CD14-positive monocyte (primary cell): Measurements from ENCODE around the gene COL5A2. TPM values are rescaled to one million over a fixed set of nuclear protein-coding genes. Genes with fewer than 3 reads are reported as not detected.

Source experiments
- DNase-seq, 3 donors: peaks; one replicate each; pipeline ENCODE4 v3.0.0-alpha.2; 2011 to 2022
- H2AFZ ChIP-seq: 2 replicates; pipeline ENCODE4 v1.6.0; 2012; ENCODE audit warnings: mild to moderate bottlenecking, low read depth, low read length, inconsistent platforms; ENCODE audit not compliant: insufficient read depth, poor library complexity, severe bottlenecking
- H3K27ac ChIP-seq, 2 donors: 1 replicate in 1 of 2; 2 replicates in 1 of 2; pipeline ENCODE4 v1.5.1; 2012 to 2013; ENCODE audit warnings: low read length in 2 of 2, control low read depth in 1 of 2, inconsistent platforms in 1 of 2, low read depth in 1 of 2, mild to moderate bottlenecking in 1 of 2
- H3K27me3 ChIP-seq, 2 donors: one replicate each; pipeline versions ENCODE4 v1.6.0 to v1.6.1; 2011 to 2013; ENCODE audit warnings: low read length in 2 of 2; ENCODE audit not compliant: control insufficient read depth in 2 of 2, insufficient read depth in 2 of 2
- H3K36me3 ChIP-seq, 2 donors: replicated peaks in 1 of 2; 1 replicate in 1 of 2; 2 replicates in 1 of 2; pipeline versions ENCODE4 v1.5.1 to v1.6.1; 2012 to 2013; ENCODE audit warnings: low read length in 2 of 2, control low read depth in 1 of 2, inconsistent platforms in 1 of 2, mild to moderate bottlenecking in 1 of 2; ENCODE audit not compliant: insufficient read depth in 2 of 2, control insufficient read depth in 1 of 2
- H3K4me1 ChIP-seq, 2 donors: 1 replicate in 1 of 2; 2 replicates in 1 of 2; pipeline versions ENCODE4 v1.5.1 to v1.6.1; 2012 to 2013; ENCODE audit warnings: low read length in 2 of 2, control low read depth in 1 of 2, inconsistent platforms in 1 of 2, mild to moderate bottlenecking in 1 of 2, moderate library complexity in 1 of 2; ENCODE audit not compliant: insufficient read depth in 2 of 2, control insufficient read depth in 1 of 2
- H3K4me2 ChIP-seq: replicated peaks from 2 replicates; pipeline ENCODE3; 2012; ENCODE audit warnings: low read length, moderate library complexity, mild to moderate bottlenecking; ENCODE audit not compliant: poor library complexity, severe bottlenecking; ENCODE audit errors: extremely low read depth
- H3K4me3 ChIP-seq, 3 experiments: fragments of 200-600 bp in 1 of 3; sonication (generic) in 1 of 3; replicated peaks in 1 of 3; 1 replicate in 2 of 3; 2 replicates in 1 of 3; pipeline ENCODE4 v1.5.1; 2011 to 2013; ENCODE audit warnings: low read length in 3 of 3, mild to moderate bottlenecking in 3 of 3, control low read depth in 2 of 3, low read depth in 2 of 3, inconsistent platforms in 1 of 3, moderate library complexity in 1 of 3
- H3K79me2 ChIP-seq: 2 replicates; pipeline ENCODE4 v1.6.0; 2012; ENCODE audit warnings: mild to moderate bottlenecking, control low read depth, inconsistent platforms, low read length, moderate library complexity; ENCODE audit not compliant: insufficient read depth
- H3K9ac ChIP-seq: 2 replicates; pipeline ENCODE4 v1.6.0; 2017; ENCODE audit warnings: low read length, mild to moderate bottlenecking; ENCODE audit not compliant: insufficient read depth, poor library complexity, severe bottlenecking
- H3K9me3 ChIP-seq, 2 donors: replicated peaks in 1 of 2; 1 replicate in 1 of 2; 2 replicates in 1 of 2; pipeline versions ENCODE4 v1.5.1 to v1.6.1; 2012 to 2013; ENCODE audit warnings: low read length in 2 of 2, control low read depth in 1 of 2; ENCODE audit not compliant: control insufficient read depth in 1 of 2, insufficient read depth in 1 of 2
- H4K20me1 ChIP-seq: 2 replicates; pipeline ENCODE4 v1.6.0; 2012; ENCODE audit warnings: mild to moderate bottlenecking, low read length, control low read depth, moderate library complexity; ENCODE audit not compliant: insufficient read depth
- H3K27ac Mint-ChIP-seq, 7 donors: one replicate each; pipeline ENCODE4 v1.8.0; 2020; ENCODE audit warnings: mild to moderate bottlenecking in 7 of 7, mixed read lengths in 7 of 7, moderate library complexity in 6 of 7, inconsistent platforms in 2 of 7
- H3K27me3 Mint-ChIP-seq, 3 donors: one replicate each; pipeline ENCODE4 v1.8.0; 2021 to 2022; ENCODE audit warnings: low read depth in 3 of 3, mild to moderate bottlenecking in 3 of 3, mixed read lengths in 3 of 3, moderate library complexity in 3 of 3, inconsistent platforms in 1 of 3
- H3K36me3 Mint-ChIP-seq, 2 donors: one replicate each; pipeline ENCODE4 v1.8.0; 2020; ENCODE audit warnings: mixed read lengths in 2 of 2, inconsistent platforms in 1 of 2, mild to moderate bottlenecking in 1 of 2
- H3K4me1 Mint-ChIP-seq: one replicate; pipeline ENCODE4 v1.8.0; 2020; ENCODE audit warnings: mild to moderate bottlenecking, mixed read lengths
- H3K4me3 Mint-ChIP-seq, 2 donors: one replicate each; pipeline ENCODE4 v1.8.0; 2020; ENCODE audit warnings: mild to moderate bottlenecking in 2 of 2, mixed read lengths in 2 of 2, moderate library complexity in 1 of 2
- H3K9me3 Mint-ChIP-seq, 7 donors: one replicate each; pipeline ENCODE4 v1.8.0; 2020 to 2022; ENCODE audit warnings: mixed read lengths in 7 of 7, mild to moderate bottlenecking in 6 of 7, moderate library complexity in 6 of 7, inconsistent platforms in 2 of 7
- CTCF ChIP-seq: fragments of 200-600 bp; IDR thresholded peaks from one replicate; pipeline ENCODE4 v1.8.0; 2022; ENCODE audit warnings: antibody characterized with exemption, mild to moderate bottlenecking
- WGBS: methylation state at CpG from one replicate; pipeline ENCODE4 v1.1.5; 2013; ENCODE audit warnings: missing lambda C conversion rate; ENCODE audit not compliant: insufficient coverage; 5-methylcytosine and 5-hydroxymethylcytosine counted together
- intact Hi-C, 2 donors: fragments of 100-400 bp; cut with micrococcal nuclease; formaldehyde crosslinking; loops; one replicate each; pipeline versions ENCODE4 v1.15.0 to v1.15.1; 2023
- polyA plus RNA-seq, 3 donors: library from polyadenylated mRNA; depleted of rRNA in 1 of 3; unstranded in 2 of 3; stranded (reverse) in 1 of 3; fragments of 300-500 nt in 2 of 3; fragments of >200 nt in 1 of 3; fragmentation: Illumina TruSeq in 2 of 3; gene quantifications; 1 replicate in 2 of 3; 2 replicates in 1 of 3; pipeline ENCODE4 v1.2.3, GENCODE V29; 2012 to 2021

COL5A2 gene
- polyA plus RNA-seq, 3 donors = 0.13 TPM; not detected in 2

GRCh38 chr2:189097934-189098333 lies 81.6 kb downstream of the COL5A2 start:
- Mint-ChIP-seq H3K36me3 (no peaks in the 10 kb centered on the region), H3K4me3 (no peak overlapping the region), H3K9me3 (no peaks in the 10 kb centered on the region), H3K27ac (no peak overlapping the region), H3K4me1 (no peaks in the 10 kb centered on the region), H3K27me3 (no peaks in the 10 kb centered on the region)
- no peak for TF ChIP-seq CTCF
- DNase-seq = no peak
- Histone ChIP-seq H3K4me1 (no peaks in the 10 kb centered on the region), H4K20me1 (no peaks in the 10 kb centered on the region), H3K36me3 (no peaks in the 10 kb centered on the region), H3K4me3 (no peak overlapping the region), H3K79me2 (no peaks in the 10 kb centered on the region), H3K4me2 (no peak overlapping the region), H3K9ac (no peak overlapping the region), H3K9me3 (no peaks in the 10 kb centered on the region), H2AFZ (no peak overlapping the region), H3K27ac (no peak overlapping the region), H3K27me3 (no peaks in the 10 kb centered on the region)
- no CpG with 5 or more reads among the region's 1 CpG for WGBS
- intact Hi-C loops = no loop called here

DNA sequence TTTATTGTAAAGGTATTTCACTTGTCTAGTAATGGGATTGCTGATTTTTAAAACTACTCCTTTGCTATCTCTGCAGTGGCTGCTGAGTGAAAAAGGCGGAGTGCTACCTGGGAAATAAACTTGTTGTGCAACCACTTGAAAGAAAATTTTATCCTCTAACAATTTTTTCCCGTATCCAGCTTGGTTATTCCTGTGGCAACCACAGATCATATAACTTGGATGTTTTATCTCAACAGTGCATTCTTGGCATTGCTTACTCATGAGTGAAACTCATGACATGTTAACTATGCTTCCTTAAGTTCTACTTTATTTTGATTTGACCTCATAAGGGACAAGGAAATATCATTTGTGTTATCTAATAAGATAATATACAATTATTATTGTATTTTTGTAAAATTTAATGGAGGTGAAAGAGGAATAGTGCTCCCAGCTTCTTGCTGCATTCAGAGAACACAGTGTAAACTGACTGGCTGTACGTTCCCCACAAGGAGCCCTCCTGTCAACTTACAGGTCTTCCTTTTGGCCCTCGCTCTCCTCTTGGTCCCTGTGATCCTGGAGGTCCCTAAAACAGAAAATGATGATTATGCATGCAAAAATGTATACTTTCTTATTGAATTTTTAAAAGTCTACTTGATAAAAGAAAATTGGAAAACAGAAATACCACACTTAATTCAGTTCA lies 82.7 kb downstream of the COL5A2 start:
- no peaks in the 10 kb centered on the region for H3K27me3 Mint-ChIP-seq
- intact Hi-C loops = no loop called here
- H3K9me3 Mint-ChIP-seq = no peaks in the 10 kb centered on the region
- H3K4me1 Mint-ChIP-seq = no peaks in the 10 kb centered on the region
- Histone ChIP-seq H3K9ac (no peak overlapping the region), H3K27me3 (no peaks in the 10 kb centered on the region), H3K4me3 (no peak overlapping the region), H3K79me2 (no peaks in the 10 kb centered on the region), H3K9me3 (no peaks in the 10 kb centered on the region), H3K27ac (no peak overlapping the region), H2AFZ (no peak overlapping the region), H4K20me1 (no peaks in the 10 kb centered on the region), H3K4me2 (no peak overlapping the region), H3K4me1 (no peaks in the 10 kb centered on the region), H3K36me3 (no peaks in the 10 kb centered on the region)
- TF ChIP-seq CTCF = no peak
- no peaks in the 10 kb centered on the region for H3K36me3 Mint-ChIP-seq
- WGBS = no CpG with 5 or more reads among the region's 4 CpGs
- H3K27ac Mint-ChIP-seq = no peak overlapping the region
- no peak for DNase-seq
- H3K4me3 Mint-ChIP-seq = no peak overlapping the region
